ENCODE data around the gene URB2. TPM values are rescaled to one million over a fixed set of nuclear protein-coding genes. Genes with fewer than 3 reads are reported as not detected.

URB2 gene
- total and polyA plus RNA-seq, 2 of the 13 experiments (the other 11 are each of a cell fraction or from before 2014, with no cell fraction given), result 4.0 to 17.6 TPM

GRCh38 chr1:229636042-229636441 lies 10.0 kb downstream of the URB2 start (continued):
- no peak for TF ChIP-seq ZBTB8A (CRISPR knock-in tag; IDR thresholded peaks at IDR 0.05; ENCODE audit: borderline replicate concordance, low read depth)
- no peak for TF ChIP-seq ZNF646 (CRISPR knock-in tag; IDR thresholded peaks at IDR 0.05)
- TF ChIP-seq NFKB2 (CRISPR knock-in tag; IDR thresholded peaks at IDR 0.05; ENCODE audit: borderline replicate concordance), result no peak
- no peak for TF ChIP-seq ZBTB40 (IDR thresholded peaks at IDR 0.05)
- no peak for TF ChIP-seq ZBTB40 (CRISPR knock-in tag; IDR thresholded peaks at IDR 0.05)
- no peak for TF ChIP-seq FOXM1 (CRISPR knock-in tag; IDR thresholded peaks at IDR 0.05)
- no peak for TF ChIP-seq TFDP1 (CRISPR knock-in tag; IDR thresholded peaks at IDR 0.05; ENCODE audit: borderline replicate concordance)
- no peak for TF ChIP-seq GATAD2A (CRISPR knock-in tag; IDR thresholded peaks at IDR 0.05)
